Neural crest cell (in vitro differentiated cells): ENCODE measurements around the gene GDAP1L1. TPM values are rescaled to one million over a fixed set of nuclear protein-coding genes. Genes with fewer than 3 reads are reported as not detected.

Experiments
- DNase-seq: peaks from one replicate; pipeline ENCODE4 v3.0.0; 2021; ENCODE audit warnings: low read depth, mixed read lengths, low spot score
- H3K27ac Mint-ChIP-seq: one replicate; pipeline ENCODE4 v1.8.0; 2021; ENCODE audit warnings: mild to moderate bottlenecking, mixed read lengths; ENCODE audit not compliant: unreplicated experiment
- H3K27me3 Mint-ChIP-seq: 2 replicates; pipeline ENCODE4 v1.8.0; 2021; ENCODE audit warnings: low read depth, mild to moderate bottlenecking, mixed read lengths
- H3K36me3 Mint-ChIP-seq: 2 replicates; pipeline ENCODE4 v1.8.0; 2021; ENCODE audit warnings: low read depth, mild to moderate bottlenecking, mixed read lengths
- H3K4me1 Mint-ChIP-seq: 2 replicates; pipeline ENCODE4 v1.8.0; 2021; ENCODE audit warnings: mixed read lengths
- H3K4me3 Mint-ChIP-seq: one replicate; pipeline ENCODE4 v1.8.0; 2021; ENCODE audit warnings: mild to moderate bottlenecking, mixed read lengths
- H3K9me3 Mint-ChIP-seq: 2 replicates; pipeline ENCODE4 v1.8.0; 2021; ENCODE audit warnings: mixed read lengths
- CTCF ChIP-seq: fragments of 200-600 bp; sonication (generic); conservative IDR thresholded peaks from 2 replicates; pipeline ENCODE4 v1.5.0; 2021; ENCODE audit warnings: antibody characterized with exemption, mild to moderate bottlenecking
- long read RNA-seq: library from polyadenylated mRNA; unstranded; transcript quantifications from one replicate; pipeline ENCODE4 v2.0.0, GENCODE V29; 2020
- total RNA-seq: library from RNA; stranded (reverse); gene quantifications from 2 replicates; pipeline ENCODE4 v1.2.1, GENCODE V29; 2021

The GDAP1L1 gene
- 10.0 and 10.9 TPM in 2 replicates for total RNA-seq
- long read RNA-seq, partial matches to known transcripts: 0 of 4 reads
- long read RNA-seq, other reads (novel, unspliced or antisense): 1 of 4 reads

- no peak for TF ChIP-seq CTCF
- Mint-ChIP-seq H3K4me1 (peaks cover 12% of the 10 kb centered on the region), H3K27me3 (peaks cover 40% of the 10 kb centered on the region), H3K27ac (peak within 1 kb of the TSS; percentile 75), H3K36me3 (no peaks in the 10 kb centered on the region), H3K9me3 (no peaks in the 10 kb centered on the region), H3K4me3 (peak within 1 kb of the TSS; percentile 88)
- peak; percentile 51 for DNase-seq
These were observed at the start of gene GDAP1L1 for GRCh38 chr20:44247131-44247571. GDAP1L1 (plus strand) TSS chr20:44247308; CDS start chr20:44247335, 27 bp downstream.

- Mint-ChIP-seq H3K4me3 (no peak overlapping the region), H3K4me1 (no peaks in the 10 kb centered on the region), H3K27ac (no peak overlapping the region), H3K36me3 (peaks cover 6% of the 10 kb centered on the region), H3K27me3 (no peaks in the 10 kb centered on the region), H3K9me3 (no peaks in the 10 kb centered on the region)
- no peak for TF ChIP-seq CTCF
- DNase-seq: no peak
These were observed 48.2 kb upstream of the GDAP1L1 start for GRCh38 chr20:44198872-44199271.

GRCh38 chr20:44199877-44200276 lies 47.2 kb upstream of the GDAP1L1 start:
- Mint-ChIP-seq H3K36me3 (peaks cover 6% of the 10 kb centered on the region), H3K4me3 (no peak overlapping the region), H3K27ac (no peak overlapping the region), H3K9me3 (no peaks in the 10 kb centered on the region), H3K4me1 (no peaks in the 10 kb centered on the region), H3K27me3 (no peaks in the 10 kb centered on the region)
- TF ChIP-seq CTCF: no peak
- DNase-seq: no peak

GRCh38 chr20:44200371-44200770 lies 46.7 kb upstream of the GDAP1L1 start:
- H3K27ac Mint-ChIP-seq: no peak overlapping the region

GRCh38 chr20:44200983-44201382 lies 46.1 kb upstream of the GDAP1L1 start:
- no peak overlapping the region for H3K4me3 Mint-ChIP-seq
- DNase-seq: no peak
- peaks cover 2% of the 10 kb centered on the region for H3K4me1 Mint-ChIP-seq
- H3K27me3 Mint-ChIP-seq: no peaks in the 10 kb centered on the region
- H3K27ac Mint-ChIP-seq: no peak overlapping the region
- peaks cover 6% of the 10 kb centered on the region for H3K36me3 Mint-ChIP-seq
- no peak for TF ChIP-seq CTCF
- no peaks in the 10 kb centered on the region for H3K9me3 Mint-ChIP-seq

More at GRCh38 chr20:44200371-44200770, 46.7 kb upstream of the GDAP1L1 start:
- Mint-ChIP-seq H3K36me3 (peaks cover 6% of the 10 kb centered on the region), H3K4me3 (no peak overlapping the region), H3K4me1 (no peaks in the 10 kb centered on the region), H3K9me3 (no peaks in the 10 kb centered on the region), H3K27me3 (no peaks in the 10 kb centered on the region)
- TF ChIP-seq CTCF: no peak
- no peak for DNase-seq
